ENCODE results near the gene FARSA.

FARSA gene

DNA sequence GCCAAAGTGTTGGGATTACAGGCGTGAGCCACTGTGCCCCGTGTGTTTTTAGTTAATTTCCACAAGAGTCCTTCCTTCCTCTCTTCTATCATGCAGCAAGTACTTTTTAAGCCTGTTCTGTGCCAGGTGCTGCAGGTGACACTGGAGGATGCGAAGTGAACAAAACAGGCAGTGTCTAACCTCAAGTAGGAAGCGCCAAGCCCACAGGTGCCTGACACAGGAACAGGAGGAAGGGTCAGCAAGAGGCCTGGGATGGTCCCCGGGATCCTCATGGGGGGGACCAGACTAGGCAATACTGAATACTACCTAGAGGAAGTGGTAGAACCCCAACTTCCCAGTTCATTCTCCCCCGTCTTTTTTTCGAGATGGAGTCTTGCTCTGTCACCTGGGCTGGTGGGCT lies 3.1 kb upstream of the FARSA start:
- peak overlapping the region; percentile 96 for H3K27ac ChIP-seq (ENCODE audit: low read length)
- H3K79me2 ChIP-seq (ENCODE audit: low read length), result peaks cover 53% of the 10 kb centered on the region
- no peaks in the 10 kb centered on the region for H3K9me3 ChIP-seq (ENCODE audit: insufficient read depth, low read length)
- H3K27me3 ChIP-seq (ENCODE audit: low read depth, low read length), result no peaks in the 10 kb centered on the region
- peak overlapping the region; percentile 31; the same call in 1 of the 2 replicates for H2AFZ ChIP-seq (ENCODE audit: low read depth, low read length)
- peak overlapping the region; percentile 96 for H3K4me3 ChIP-seq (ENCODE audit: low read length)
- peak overlapping the region; percentile 93 for H3K9ac ChIP-seq (ENCODE audit: low read length)
- peak overlapping the region; percentile 95 for H3K4me2 ChIP-seq (ENCODE audit: low read length)
- TF ChIP-seq, protein P1, sequence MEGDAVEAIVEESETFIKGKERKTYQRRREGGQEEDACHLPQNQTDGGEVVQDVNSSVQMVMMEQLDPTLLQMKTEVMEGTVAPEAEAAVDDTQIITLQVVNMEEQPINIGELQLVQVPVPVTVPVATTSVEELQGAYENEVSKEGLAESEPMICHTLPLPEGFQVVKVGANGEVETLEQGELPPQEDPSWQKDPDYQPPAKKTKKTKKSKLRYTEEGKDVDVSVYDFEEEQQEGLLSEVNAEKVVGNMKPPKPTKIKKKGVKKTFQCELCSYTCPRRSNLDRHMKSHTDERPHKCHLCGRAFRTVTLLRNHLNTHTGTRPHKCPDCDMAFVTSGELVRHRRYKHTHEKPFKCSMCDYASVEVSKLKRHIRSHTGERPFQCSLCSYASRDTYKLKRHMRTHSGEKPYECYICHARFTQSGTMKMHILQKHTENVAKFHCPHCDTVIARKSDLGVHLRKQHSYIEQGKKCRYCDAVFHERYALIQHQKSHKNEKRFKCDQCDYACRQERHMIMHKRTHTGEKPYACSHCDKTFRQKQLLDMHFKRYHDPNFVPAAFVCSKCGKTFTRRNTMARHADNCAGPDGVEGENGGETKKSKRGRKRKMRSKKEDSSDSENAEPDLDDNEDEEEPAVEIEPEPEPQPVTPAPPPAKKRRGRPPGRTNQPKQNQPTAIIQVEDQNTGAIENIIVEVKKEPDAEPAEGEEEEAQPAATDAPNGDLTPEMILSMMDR (IDR thresholded peaks at IDR 0.05; ENCODE audit: low read depth, low read length), result no peak
- TF ChIP-seq EZH2phosphoT487 (IDR thresholded peaks at IDR 0.05; ENCODE audit: low read depth), result no peak
- H3K4me1 ChIP-seq (ENCODE audit: low read length), result peaks cover 55% of the 10 kb centered on the region
- peaks cover 35% of the 10 kb centered on the region for H4K20me1 ChIP-seq (ENCODE audit: insufficient read depth, low read length)
- H3K36me3 ChIP-seq (replicated peaks; ENCODE audit: low read depth, low read length), result peaks cover 33% of the 10 kb centered on the region

GRCh38 chr19:12935071-12935470 lies 1.6 kb upstream of the FARSA start:
- no peaks in the 10 kb centered on the region for H3K9me3 ChIP-seq (ENCODE audit: insufficient read depth, low read length)
- no peak for TF ChIP-seq EZH2phosphoT487 (IDR thresholded peaks at IDR 0.05; ENCODE audit: low read depth)
- TF ChIP-seq, protein P1 (IDR thresholded peaks at IDR 0.05; ENCODE audit: low read depth, low read length), result no peak
- no peak overlapping the region for H3K27ac ChIP-seq (ENCODE audit: low read length)
- H3K4me2 ChIP-seq (ENCODE audit: low read length), result no peak overlapping the region
- H3K27me3 ChIP-seq (ENCODE audit: low read depth, low read length), result no peaks in the 10 kb centered on the region
- H3K9ac ChIP-seq (ENCODE audit: low read length), result no peak overlapping the region
- peaks cover 53% of the 10 kb centered on the region for H3K79me2 ChIP-seq (ENCODE audit: low read length)
- H3K4me3 ChIP-seq (ENCODE audit: low read length), result no peak overlapping the region
- peaks cover 45% of the 10 kb centered on the region for H3K4me1 ChIP-seq (ENCODE audit: low read length)
- peaks cover 30% of the 10 kb centered on the region for H3K36me3 ChIP-seq (replicated peaks; ENCODE audit: low read depth, low read length)
- peaks cover 27% of the 10 kb centered on the region for H4K20me1 ChIP-seq (ENCODE audit: insufficient read depth, low read length)
- no peak overlapping the region for H2AFZ ChIP-seq (ENCODE audit: low read depth, low read length)

DNA sequence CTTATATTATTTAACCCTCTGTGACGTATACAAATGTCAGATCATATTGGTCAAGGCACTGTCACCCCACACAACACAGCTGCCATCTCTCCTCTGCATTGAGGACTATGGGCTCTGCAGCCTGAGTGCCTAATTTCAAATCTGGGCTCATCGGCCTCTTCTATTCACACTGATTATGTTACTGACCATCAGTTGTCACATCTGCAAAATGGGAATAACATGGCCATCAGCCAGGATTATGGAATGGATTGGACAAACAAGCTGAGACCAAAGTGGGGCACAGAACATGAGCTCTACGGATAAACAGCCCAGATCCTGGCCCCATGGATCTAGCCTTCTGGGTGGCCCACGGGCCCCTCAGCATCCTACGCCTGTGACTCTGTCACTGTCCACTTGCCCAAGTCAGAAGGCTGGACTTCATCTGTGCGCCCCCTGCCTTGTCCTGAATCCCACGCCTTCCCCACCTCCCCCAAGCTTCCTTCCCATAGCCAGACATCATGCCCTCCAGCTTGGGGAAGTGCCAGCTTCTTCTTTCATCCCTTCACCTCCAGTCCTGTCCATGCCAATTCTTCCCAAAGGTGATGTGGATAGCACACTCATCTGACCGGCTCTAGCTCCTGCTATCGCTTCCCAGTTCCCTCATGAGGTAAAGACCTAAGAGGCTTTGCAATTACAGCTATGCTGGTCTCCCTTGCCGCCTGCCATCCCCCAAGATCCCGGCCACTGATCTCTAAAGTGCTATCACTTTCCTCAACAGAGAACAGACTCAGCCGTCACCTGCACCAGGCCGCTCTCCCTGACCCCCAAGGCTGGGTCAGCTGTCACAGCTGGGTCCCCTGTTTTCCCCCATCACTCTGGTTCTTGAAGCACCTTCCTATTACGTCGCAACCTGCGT lies 872 bp downstream of the FARSA start:
- H3K79me2 ChIP-seq (ENCODE audit: low read length), result peaks cover 44% of the 10 kb centered on the region

More for the DNA sequence above, 872 bp downstream of the FARSA start:
- Histone ChIP-seq H4K20me1 (ENCODE audit: insufficient read depth, low read length) (peaks cover 12% of the 10 kb centered on the region; the same call in 1 of the 2 replicates), H3K9me3 (ENCODE audit: insufficient read depth, low read length) (no peaks in the 10 kb centered on the region), H3K9ac (ENCODE audit: low read length) (peak overlapping the region; percentile 85), H3K36me3 (replicated peaks; ENCODE audit: low read depth, low read length) (peaks cover 34% of the 10 kb centered on the region), H2AFZ (ENCODE audit: low read depth, low read length) (no peak overlapping the region), H3K27ac (ENCODE audit: low read length) (peak overlapping the region; percentile 53), H3K27me3 (ENCODE audit: low read depth, low read length) (no peaks in the 10 kb centered on the region), H3K4me3 (ENCODE audit: low read length) (peak overlapping the region; percentile 84), H3K4me1 (ENCODE audit: low read length) (peaks cover 34% of the 10 kb centered on the region), H3K4me2 (ENCODE audit: low read length) (peak overlapping the region; percentile 83)
- TF ChIP-seq EZH2phosphoT487 (IDR thresholded peaks at IDR 0.05; ENCODE audit: low read depth), result no peak
- TF ChIP-seq, protein P1 (IDR thresholded peaks at IDR 0.05; ENCODE audit: low read depth, low read length), result no peak
